IgD-negative memory B cell (primary cell): ENCODE data around the gene RHOH. TPM values are rescaled to one million over a fixed set of nuclear protein-coding genes. Genes with fewer than 3 reads are reported as not detected.
A peak's percentile ranks its signal among the peaks of the same experiment; 100 is the strongest.

Source experiments
- H3K27ac Mint-ChIP-seq, 3 donors: one replicate each; pipeline ENCODE4 v1.8.0; 2020 to 2022; ENCODE audit warnings: mild to moderate bottlenecking in 3 of 3, mixed read lengths in 3 of 3, moderate library complexity in 1 of 3
- H3K27me3 Mint-ChIP-seq: one replicate; pipeline ENCODE4 v1.8.0; 2021; ENCODE audit warnings: mixed read lengths
- H3K36me3 Mint-ChIP-seq: one replicate; pipeline ENCODE4 v1.8.0; 2020; ENCODE audit warnings: mild to moderate bottlenecking, mixed read lengths
- H3K4me1 Mint-ChIP-seq, 3 donors: one replicate each; pipeline ENCODE4 v1.8.0; 2020 to 2022; ENCODE audit warnings: mixed read lengths in 3 of 3, mild to moderate bottlenecking in 1 of 3
- H3K4me3 Mint-ChIP-seq, 4 donors: one replicate each; pipeline ENCODE4 v1.8.0; 2020 to 2022; ENCODE audit warnings: mild to moderate bottlenecking in 4 of 4, mixed read lengths in 4 of 4, moderate library complexity in 3 of 4
- H3K9me3 Mint-ChIP-seq, 3 donors: one replicate each; pipeline ENCODE4 v1.8.0; 2020 to 2021; ENCODE audit warnings: mixed read lengths in 3 of 3, mild to moderate bottlenecking in 1 of 3
- polyA plus RNA-seq: library from polyadenylated mRNA; unstranded; fragments of 300-500 nt; fragmentation: Illumina TruSeq; gene quantifications from one replicate; pipeline ENCODE4 v1.2.3, GENCODE V29; 2021

The RHOH gene
- polyA plus RNA-seq, 1 donor from 2014 or later = 255 TPM

DNA sequence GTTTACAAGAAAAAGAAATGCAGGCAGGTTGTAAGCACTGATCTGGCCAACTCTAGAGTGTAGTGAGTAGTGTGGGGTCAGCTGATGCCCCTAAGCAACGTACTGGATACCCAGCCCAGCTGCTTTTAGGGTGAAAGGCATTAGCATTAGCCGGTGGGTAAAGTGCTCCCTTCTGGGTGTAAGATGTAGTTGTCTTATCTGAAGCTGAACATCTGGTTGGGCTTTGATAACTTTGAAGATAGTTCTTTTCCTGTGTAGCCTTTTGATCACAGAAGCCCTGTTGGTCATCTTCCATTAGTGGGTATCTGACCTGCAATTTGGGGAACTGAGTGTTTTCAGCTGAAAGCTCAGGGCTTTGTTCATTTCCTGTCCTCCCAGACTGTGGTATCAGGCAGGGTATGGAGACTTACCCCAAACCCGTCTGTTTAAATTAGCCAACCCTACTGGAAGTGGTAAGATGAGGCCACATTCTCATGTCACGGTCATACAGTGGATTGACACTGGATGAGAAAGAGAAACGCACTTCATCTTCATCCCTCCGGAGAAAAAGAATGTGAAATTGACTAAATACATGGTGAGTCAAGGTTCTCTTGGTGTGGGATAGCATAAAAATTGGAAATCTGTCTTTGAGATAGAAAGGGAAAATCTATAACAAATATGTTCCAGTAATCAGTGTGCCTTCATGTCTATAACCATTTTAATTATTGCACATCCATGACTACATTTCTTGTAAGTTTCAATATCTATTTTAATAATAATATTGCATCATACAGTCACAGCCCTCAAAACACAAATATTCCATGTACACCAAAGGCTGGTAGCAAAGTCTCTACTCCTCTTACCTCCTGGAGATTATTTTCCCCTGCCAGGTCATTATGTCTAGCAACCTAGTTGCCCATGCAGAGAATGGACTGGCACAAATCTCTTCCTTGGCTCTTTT is 8.7 kb downstream of the RHOH start:
- Mint-ChIP-seq H3K36me3 (peaks cover 19% of the 10 kb centered on the region), H3K9me3 (no peaks in the 10 kb centered on the region), H3K27me3 (no peaks in the 10 kb centered on the region), H3K4me1 (peaks cover 61 to 73% (median 68%) of the 10 kb centered on the region in 3 donors), H3K4me3 (peak overlapping the region; percentile 79 to 97 (median 90)), H3K27ac (peak overlapping the region; percentile 86 to 91 (median 89))

- peak overlapping the region; percentile 79 to 97 (median 90) for H3K4me3 Mint-ChIP-seq
- H3K27me3 Mint-ChIP-seq = no peaks in the 10 kb centered on the region
- no peaks in the 10 kb centered on the region for H3K9me3 Mint-ChIP-seq
- H3K4me1 Mint-ChIP-seq = peaks cover 63 to 76% (median 68%) of the 10 kb centered on the region in 3 donors
- peak overlapping the region; percentile 84 to 91 (median 89) for H3K27ac Mint-ChIP-seq
- H3K36me3 Mint-ChIP-seq = peaks cover 15% of the 10 kb centered on the region
Measured at GRCh38 chr4:40206426-40206825, 9.6 kb downstream of the RHOH start.

- Mint-ChIP-seq H3K9me3 (no peaks in the 10 kb centered on the region), H3K36me3 (peaks cover 19% of the 10 kb centered on the region), H3K27ac (peak overlapping the region; percentile 47 to 91 (median 71)), H3K27me3 (no peaks in the 10 kb centered on the region), H3K4me3 (peak overlapping the region in 3 of 4 donors; percentile 38 to 86 (median 71)), H3K4me1 (peaks cover 75 to 83% (median 75%) of the 10 kb centered on the region in 3 donors)
Measured at GRCh38 chr4:40209401-40209800, 12.6 kb downstream of the RHOH start.

DNA sequence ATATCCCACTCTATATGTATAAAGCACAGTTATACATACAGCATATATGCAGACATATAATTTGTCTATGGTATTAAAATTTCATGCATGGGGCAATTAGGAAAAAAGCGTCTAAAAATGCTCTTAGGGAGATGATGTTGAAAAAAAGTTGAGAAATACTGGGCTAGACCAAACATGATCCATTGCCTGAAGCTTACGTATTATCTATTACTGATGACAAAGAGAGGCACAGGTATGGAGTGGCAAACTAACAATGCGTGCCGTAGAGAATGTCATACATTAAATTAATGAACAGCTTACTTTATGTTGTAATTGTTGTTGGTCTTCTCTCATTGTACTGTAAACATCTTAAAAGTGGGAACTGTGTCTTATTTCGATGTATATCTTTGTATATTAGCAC is 13.9 kb downstream of the RHOH start:
- Mint-ChIP-seq H3K36me3 (peaks cover 19% of the 10 kb centered on the region), H3K9me3 (no peaks in the 10 kb centered on the region), H3K4me3 (peak overlapping the region in 3 of 4 donors; percentile 64 to 86 (median 69)), H3K4me1 (peaks cover 70 to 80% (median 74%) of the 10 kb centered on the region in 3 donors), H3K27me3 (no peaks in the 10 kb centered on the region), H3K27ac (peak overlapping the region; percentile 46 to 82 (median 65))

DNA sequence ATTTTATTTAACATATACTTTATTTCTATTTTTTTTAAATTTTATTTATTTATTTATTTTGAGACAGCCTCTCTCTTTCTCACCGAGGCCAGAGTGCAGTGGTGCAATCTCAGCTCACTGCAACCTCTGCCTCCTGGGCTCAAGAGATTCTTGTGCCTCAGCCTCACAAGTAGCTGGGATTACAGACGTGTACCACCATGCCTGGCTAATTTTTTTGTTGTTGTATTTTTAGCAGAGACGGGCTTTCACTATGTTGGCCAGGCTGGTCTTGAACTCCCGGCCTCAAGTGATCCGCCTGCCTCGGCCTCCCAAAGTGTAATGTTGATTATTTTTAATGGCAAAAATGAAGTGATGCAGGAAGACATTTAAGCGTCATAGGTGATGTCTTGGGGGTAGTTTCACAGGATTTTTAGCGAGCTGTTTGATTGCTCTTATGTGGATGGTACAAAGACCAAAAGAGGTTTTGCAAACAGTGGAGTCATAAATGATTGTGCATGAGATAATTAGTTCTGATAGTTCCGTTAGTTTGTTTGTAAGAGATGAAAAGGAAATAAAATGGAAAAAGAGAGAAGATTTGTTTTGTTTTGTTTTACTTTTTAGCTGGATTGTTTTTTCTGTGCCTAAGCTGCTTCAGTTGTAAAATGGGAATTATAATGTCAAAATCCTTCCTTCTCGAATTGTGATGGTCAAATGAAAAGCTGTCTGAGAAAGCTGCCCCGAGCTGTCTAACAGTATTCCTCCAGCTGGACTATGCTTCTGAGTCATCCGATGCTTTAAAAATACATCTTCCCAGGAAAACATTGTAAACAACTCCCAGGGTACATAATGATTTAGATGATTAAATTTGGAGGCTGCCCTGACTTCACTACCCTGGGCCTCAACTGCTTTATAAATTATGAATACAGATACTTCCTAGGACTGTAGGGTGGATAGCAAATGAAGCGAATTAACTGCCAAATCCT is 14.7 kb downstream of the RHOH start:
- peak overlapping the region; percentile 39 to 77 (median 52) for H3K4me3 Mint-ChIP-seq
- H3K36me3 Mint-ChIP-seq = peaks cover 19% of the 10 kb centered on the region
- H3K4me1 Mint-ChIP-seq = peaks cover 65 to 76% (median 71%) of the 10 kb centered on the region in 3 donors
- H3K27ac Mint-ChIP-seq = peak overlapping the region; percentile 51 to 82 (median 71)
- no peaks in the 10 kb centered on the region for H3K27me3 Mint-ChIP-seq
- no peaks in the 10 kb centered on the region for H3K9me3 Mint-ChIP-seq

DNA sequence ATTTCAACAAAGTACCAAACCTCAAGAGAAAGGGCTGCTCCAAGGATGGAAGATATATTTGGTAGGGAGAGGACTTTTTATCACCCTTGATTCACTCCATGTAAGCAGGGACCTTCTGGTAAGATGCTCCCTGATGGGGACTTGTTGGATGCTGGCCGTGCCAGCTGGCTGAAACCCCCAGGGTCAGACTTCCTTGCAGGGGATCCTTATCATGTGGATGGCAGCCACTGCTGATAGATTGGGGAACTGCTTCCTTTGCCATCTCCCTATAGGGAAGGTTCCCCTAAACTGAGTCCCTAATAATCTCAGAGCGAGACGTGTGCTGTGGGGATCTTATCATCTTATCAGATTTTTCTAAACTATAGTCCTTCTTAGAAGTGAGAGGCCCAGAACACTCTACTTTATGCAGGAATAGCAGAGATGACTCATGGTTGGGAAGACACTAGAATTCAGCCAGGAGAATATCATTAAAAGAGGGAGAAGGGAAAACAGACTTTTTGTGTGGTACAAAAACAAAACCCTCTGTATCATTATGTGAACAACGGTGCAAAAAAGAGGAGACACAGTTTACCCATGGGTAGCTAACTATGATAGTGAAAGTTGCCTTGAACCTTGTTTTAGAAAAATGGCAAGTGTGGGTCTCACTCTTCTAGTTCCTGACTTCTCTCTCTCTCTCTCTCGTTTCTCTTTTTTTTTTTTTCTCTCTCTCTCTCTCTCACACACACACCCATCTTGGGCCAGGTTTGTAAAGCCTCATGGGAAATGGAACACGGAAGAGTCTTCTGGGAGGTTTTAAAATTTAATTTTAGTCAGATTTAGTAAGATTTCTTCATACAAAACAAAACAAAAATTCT is 16.1 kb downstream of the RHOH start:
- peak overlapping the region; percentile 51 to 96 (median 82) for H3K27ac Mint-ChIP-seq
- peaks cover 68 to 81% (median 70%) of the 10 kb centered on the region in 3 donors for H3K4me1 Mint-ChIP-seq
- no peaks in the 10 kb centered on the region for H3K9me3 Mint-ChIP-seq
- H3K4me3 Mint-ChIP-seq = peak overlapping the region; percentile 23 to 86 (median 68)
- H3K36me3 Mint-ChIP-seq = peaks cover 22% of the 10 kb centered on the region
- H3K27me3 Mint-ChIP-seq = no peaks in the 10 kb centered on the region

DNA sequence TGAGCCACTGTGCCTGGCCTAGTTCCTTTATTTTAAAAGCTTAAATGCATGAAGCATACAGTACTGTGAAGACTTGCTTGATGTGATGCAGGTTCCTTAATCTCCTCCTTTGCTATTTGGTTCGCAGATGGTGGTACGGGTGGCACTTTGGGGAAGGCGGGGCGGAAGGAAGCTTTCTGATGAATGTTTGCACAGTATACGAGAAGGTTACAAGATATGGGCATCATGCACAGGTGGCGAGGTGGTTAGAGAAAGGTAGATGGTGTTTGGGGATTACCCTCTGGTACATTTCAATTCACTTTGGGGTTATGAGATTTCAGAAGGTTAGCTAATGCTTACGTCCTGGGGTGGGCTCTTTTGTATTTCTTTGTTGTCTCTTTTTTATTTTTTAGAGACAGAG is 17.2 kb downstream of the RHOH start:
- Mint-ChIP-seq H3K36me3 (peaks cover 23% of the 10 kb centered on the region), H3K27me3 (no peaks in the 10 kb centered on the region), H3K4me3 (peak overlapping the region; percentile 3 to 77 (median 7))

GRCh38 chr4:40214661-40215418 is 18.0 kb downstream of the RHOH start:
- Mint-ChIP-seq H3K27ac (peak overlapping the region; percentile 34 to 91 (median 51)), H3K4me3 (peak overlapping the region in 3 of 4 donors; percentile 6 to 77 (median 56)), H3K27me3 (no peaks in the 10 kb centered on the region), H3K9me3 (no peaks in the 10 kb centered on the region), H3K36me3 (peaks cover 18% of the 10 kb centered on the region), H3K4me1 (peaks cover 71 to 80% (median 72%) of the 10 kb centered on the region in 3 donors)

More for the DNA sequence above, 17.2 kb downstream of the RHOH start:
- H3K27ac Mint-ChIP-seq = peak overlapping the region; percentile 34 to 91 (median 51)
- no peaks in the 10 kb centered on the region for H3K9me3 Mint-ChIP-seq
- peaks cover 66 to 81% (median 68%) of the 10 kb centered on the region in 3 donors for H3K4me1 Mint-ChIP-seq

GRCh38 chr4:40216622-40217366 is 20.0 kb downstream of the RHOH start:
- no peaks in the 10 kb centered on the region for H3K9me3 Mint-ChIP-seq
- H3K27me3 Mint-ChIP-seq = no peaks in the 10 kb centered on the region
- peaks cover 14% of the 10 kb centered on the region for H3K36me3 Mint-ChIP-seq
- H3K27ac Mint-ChIP-seq = peak overlapping the region; percentile 17 to 80 (median 71)
- H3K4me1 Mint-ChIP-seq = peaks cover 65 to 79% (median 70%) of the 10 kb centered on the region in 3 donors
- H3K4me3 Mint-ChIP-seq = peak overlapping the region in 2 of 4 donors; percentile 39 to 80

DNA sequence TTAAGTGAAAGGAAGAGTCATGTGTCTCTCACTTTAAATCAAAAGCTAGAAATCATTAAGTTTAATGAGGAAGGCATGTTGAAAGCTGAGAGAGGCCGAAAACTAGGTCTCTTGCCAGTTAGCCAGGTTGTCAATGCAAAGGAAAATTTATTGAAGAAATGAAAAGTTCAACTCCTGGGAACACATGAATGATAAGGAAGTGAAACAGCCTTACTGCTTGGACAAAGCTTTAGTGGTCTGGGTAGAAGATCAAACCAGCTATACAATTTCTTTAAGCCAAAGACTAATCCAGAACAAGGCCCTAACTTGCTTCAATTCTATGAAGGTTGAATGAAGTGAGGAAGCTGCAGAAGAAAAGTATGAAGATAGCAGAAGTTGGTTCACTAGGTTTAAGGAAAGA is 24.9 kb downstream of the RHOH start:
- peak overlapping the region in 2 of 4 donors; percentile 15 to 24 for H3K4me3 Mint-ChIP-seq
- no peaks in the 10 kb centered on the region for H3K27me3 Mint-ChIP-seq
- H3K36me3 Mint-ChIP-seq = peaks cover 10% of the 10 kb centered on the region
- peak overlapping the region; percentile 39 to 68 (median 55) for H3K27ac Mint-ChIP-seq
- H3K4me1 Mint-ChIP-seq = peaks cover 65 to 77% (median 70%) of the 10 kb centered on the region in 3 donors
- no peaks in the 10 kb centered on the region for H3K9me3 Mint-ChIP-seq

DNA sequence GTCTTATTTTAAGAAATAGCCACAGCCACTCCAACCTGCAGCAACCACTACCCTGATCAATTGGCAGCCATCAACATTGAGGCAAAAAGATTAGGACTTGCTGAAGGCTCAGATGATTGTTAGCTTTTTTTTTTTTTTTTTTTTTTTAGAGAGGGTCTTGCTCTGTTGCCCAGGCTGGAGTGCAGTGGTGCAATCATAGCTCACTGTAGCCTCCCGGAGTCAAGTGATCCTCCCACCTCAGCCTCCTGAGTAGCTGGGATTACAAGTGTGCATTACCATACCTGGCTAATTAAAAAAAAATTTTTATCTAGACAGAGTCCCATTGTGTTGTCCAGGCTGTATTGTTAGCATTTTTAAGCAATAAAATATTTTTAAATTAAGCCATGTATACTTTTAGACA is 26.5 kb downstream of the RHOH start:
- Mint-ChIP-seq H3K27ac (peak overlapping the region in 1 of 3 donors; percentile 68), H3K4me1 (peaks cover 69 to 74% (median 71%) of the 10 kb centered on the region in 3 donors), H3K4me3 (peak overlapping the region in 2 of 4 donors; percentile 5 to 23), H3K36me3 (peaks cover 7% of the 10 kb centered on the region), H3K27me3 (no peaks in the 10 kb centered on the region), H3K9me3 (no peaks in the 10 kb centered on the region)

DNA sequence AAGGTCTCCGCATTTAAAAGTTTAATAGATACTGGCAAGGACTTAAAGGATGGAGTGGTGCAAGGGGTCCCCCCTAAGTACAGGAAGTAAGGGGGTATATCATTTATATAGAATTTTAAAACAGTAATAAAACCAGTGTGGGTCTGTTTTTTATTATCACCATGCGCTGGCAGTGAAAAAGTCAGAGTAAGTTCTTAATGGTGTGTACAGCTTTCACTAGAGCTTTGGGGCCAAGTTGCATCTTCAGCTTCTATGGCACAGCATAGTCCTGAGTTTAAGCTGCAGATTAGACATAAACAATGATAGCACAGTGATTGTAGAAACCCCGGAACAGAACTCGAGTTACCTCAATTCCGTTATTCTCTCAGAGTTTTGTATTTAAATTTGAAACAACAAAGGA is 27.6 kb downstream of the RHOH start:
- H3K4me1 Mint-ChIP-seq = peaks cover 72 to 80% (median 77%) of the 10 kb centered on the region in 3 donors
- no peaks in the 10 kb centered on the region for H3K27me3 Mint-ChIP-seq
- peak overlapping the region in 1 of 4 donors; percentile 70 for H3K4me3 Mint-ChIP-seq
- H3K36me3 Mint-ChIP-seq = peaks cover 8% of the 10 kb centered on the region
- no peaks in the 10 kb centered on the region for H3K9me3 Mint-ChIP-seq
- H3K27ac Mint-ChIP-seq = peak overlapping the region in 2 of 3 donors; percentile 77 to 95
